ENCODE data around the gene RAD23A. TPM values are rescaled to one million over a fixed set of nuclear protein-coding genes. Genes with fewer than 3 reads are reported as not detected.
"Not testable (repeated sequence)": the region's sequence is repeated elsewhere in the genome, so short reads cannot be mapped to it uniquely, and the experiment has no call there.

RAD23A gene
- total and polyA plus RNA-seq, 7 donors: 58.7 to 133 (median 99.3) TPM

- peak overlapping the region in 3 of 4 donors; percentile 9 to 32 (median 28) for H3K4me3 ChIP-seq
- peak overlapping the region; percentile 82 to 87 (median 85) for H3K27ac ChIP-seq
- no peaks in the 10 kb centered on the region for H3K9me3 ChIP-seq
- H3K4me1 ChIP-seq: peaks cover 4 to 27% (median 23%) of the 10 kb centered on the region in 4 donors
- intact Hi-C loops (cut with DNase I): no loop called here
- H3K36me3 ChIP-seq: no peaks in the 10 kb centered on the region
- WGBS, 2 donors: 30 to 53% methylated on average over 4 of the region's 4 CpGs
- H3K27me3 ChIP-seq: no peaks in the 10 kb centered on the region
- no peak for DNase-seq
- TF ChIP-seq EP300 (IDR thresholded peaks at IDR 0.05) (no peak), POLR2A (IDR thresholded peaks at IDR 0.05) (no peak), CTCF (IDR thresholded peaks at IDR 0.05) (no peak), POLR2AphosphoS5 (IDR thresholded peaks at IDR 0.05) (no peak)
These were observed 33.1 kb upstream of the RAD23A start for GRCh38 chr19:12912571-12912970.

- Histone ChIP-seq H3K36me3 (no peaks in the 10 kb centered on the region), H3K27me3 (no peaks in the 10 kb centered on the region), H3K27ac (peak overlapping the region; percentile 82 to 87 (median 85)), H3K4me1 (peaks cover 4 to 27% (median 23%) of the 10 kb centered on the region in 4 donors), H3K9me3 (no peaks in the 10 kb centered on the region), H3K4me3 (peak overlapping the region in 3 of 4 donors; percentile 9 to 32 (median 28))
- DNase-seq: peak; percentile 96
- TF ChIP-seq EP300 (IDR thresholded peaks at IDR 0.05) (peak in 1 of 4 donors; percentile 25), CTCF (IDR thresholded peaks at IDR 0.05) (no peak), POLR2AphosphoS5 (IDR thresholded peaks at IDR 0.05) (peak; percentile 50 to 68 (median 65)), POLR2A (IDR thresholded peaks at IDR 0.05) (no peak)
- 29% methylated on average over 22 of the region's 22 CpGs for WGBS, 2 donors
- intact Hi-C loops (cut with DNase I): no loop called here
These were observed 32.6 kb upstream of the RAD23A start for GRCh38 chr19:12913011-12913561.

GRCh38 chr19:12913851-12914690, 31.6 kb upstream of the RAD23A start:
- Histone ChIP-seq H3K9me3 (no peaks in the 10 kb centered on the region), H3K36me3 (no peaks in the 10 kb centered on the region), H3K27ac (peak overlapping the region; percentile 82 to 87 (median 85)), H3K4me1 (peaks cover 4 to 31% (median 24%) of the 10 kb centered on the region in 4 donors), H3K27me3 (no peaks in the 10 kb centered on the region), H3K4me3 (peak overlapping the region in 1 of 4 donors; percentile 9)
- WGBS, 2 donors: 49 to 77% methylated on average over 12 of the region's 12 CpGs
- intact Hi-C loops (cut with DNase I): no loop called here
- peak; percentile 74 for DNase-seq
- no peak for TF ChIP-seq POLR2A (IDR thresholded peaks at IDR 0.05)

GRCh38 chr19:12915860-12916259, 29.8 kb upstream of the RAD23A start:
- H3K36me3 ChIP-seq; H3K27me3 ChIP-seq; H3K9me3 ChIP-seq; H3K4me3 ChIP-seq; H3K27ac ChIP-seq; DNase-seq; intact Hi-C loops (cut with DNase I): not testable (repeated sequence)
- WGBS, 2 donors: 75 to 92% methylated on average over 4 of the region's 4 CpGs
- H3K4me1 ChIP-seq: peaks cover 4 to 31% (median 26%) of the 10 kb centered on the region in 4 donors

GRCh38 chr19:12918253-12918652, 27.4 kb upstream of the RAD23A start:
- Histone ChIP-seq H3K27ac (no peak overlapping the region), H3K4me3 (no peak overlapping the region), H3K36me3 (peaks cover 0 to 11% (median 10%) of the 10 kb centered on the region in 4 donors), H3K4me1 (peaks cover 4 to 16% (median 15%) of the 10 kb centered on the region in 4 donors), H3K9me3 (no peaks in the 10 kb centered on the region), H3K27me3 (no peaks in the 10 kb centered on the region)
- 95 to 96% methylated on average over 14 of the region's 14 CpGs for WGBS, 2 donors
- intact Hi-C loops (cut with DNase I): no loop called here
- no peak for DNase-seq
- TF ChIP-seq POLR2A (IDR thresholded peaks at IDR 0.05) (no peak), POLR2AphosphoS5 (IDR thresholded peaks at IDR 0.05) (no peak), CTCF (IDR thresholded peaks at IDR 0.05) (no peak), EP300 (IDR thresholded peaks at IDR 0.05) (no peak)
